Measurements from ENCODE around the gene TBL1XR1. TPM values are rescaled to one million over a fixed set of nuclear protein-coding genes. Genes with fewer than 3 reads are reported as not detected.

TBL1XR1 gene
- total RNA-seq, 1 donor from 2014 or later = 90.8 TPM

DNA sequence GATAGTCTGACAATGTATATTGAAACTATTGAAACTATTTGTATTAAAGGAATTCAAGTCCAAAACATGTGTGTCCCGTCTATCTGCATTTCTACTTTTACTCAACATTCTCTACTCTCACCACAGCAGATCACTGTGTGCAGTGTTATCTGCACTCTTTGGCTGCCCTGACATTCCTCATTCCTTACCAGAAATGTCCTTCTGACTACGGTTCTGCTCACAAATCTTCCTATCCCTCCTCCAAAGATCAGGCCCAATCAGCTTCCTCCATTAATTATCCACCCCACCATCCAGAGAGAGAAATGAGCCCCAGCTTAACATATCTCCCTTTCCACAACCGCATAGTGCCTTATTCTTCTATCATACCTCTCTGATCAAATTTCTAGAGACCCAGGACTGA is 94.7 kb downstream of the TBL1XR1 start:
- DNase-seq = no peak
- intact Hi-C loops (cut with DNase I) = no loop called here
- ATAC-seq (ENCODE audit: poor library complexity) = peak; percentile 46

DNA sequence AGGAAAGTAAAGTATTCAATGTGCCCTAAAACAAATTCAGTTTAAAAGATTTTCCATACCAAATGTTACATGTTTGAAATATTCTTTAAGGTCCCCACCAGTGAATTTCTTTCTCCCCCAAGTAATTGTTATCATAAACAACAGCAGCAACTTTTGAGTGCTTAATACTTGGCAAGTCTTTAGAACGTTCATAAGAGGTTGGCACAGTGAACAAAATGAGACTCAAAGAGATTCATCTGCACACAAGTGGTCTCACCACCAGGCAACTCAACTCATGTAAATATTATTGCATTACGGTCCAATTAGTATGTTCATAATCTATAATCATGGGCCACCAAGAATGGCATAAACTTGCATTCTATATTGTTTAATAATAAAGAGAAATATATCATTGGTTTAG is 98.7 kb downstream of the TBL1XR1 start:
- no peak for DNase-seq
- intact Hi-C loops (cut with DNase I) = no loop called here
- peak; percentile 51 for ATAC-seq (ENCODE audit: poor library complexity)

DNA sequence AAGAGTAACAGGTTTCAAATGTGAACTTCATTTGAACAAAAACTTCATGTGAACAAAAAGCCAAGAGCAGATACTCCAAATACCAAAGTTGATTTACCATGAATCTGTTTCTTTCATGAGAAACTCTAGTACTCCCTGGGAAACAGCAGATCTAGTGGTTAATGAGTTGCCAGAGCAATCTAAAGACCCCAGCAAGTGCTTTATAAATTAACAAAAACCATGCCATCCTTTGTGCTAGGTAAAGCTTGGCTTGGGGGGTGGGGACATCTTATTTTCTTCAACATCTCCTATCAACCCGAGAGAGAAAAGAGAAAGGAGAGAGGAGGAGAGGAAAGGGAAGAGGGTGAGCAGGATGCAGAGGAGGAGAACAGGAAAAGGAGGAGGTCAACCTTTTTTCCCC is 100.7 kb downstream of the TBL1XR1 start:
- intact Hi-C loops (cut with DNase I) = no loop called here
- ATAC-seq (ENCODE audit: poor library complexity) (no peak), DNase-seq (no peak)

GRCh38 chr3:177093966-177094365 is 103.3 kb downstream of the TBL1XR1 start:
- intact Hi-C loops (cut with DNase I) = no loop called here
- no peak for DNase-seq
- no peak for ATAC-seq (ENCODE audit: poor library complexity)

GRCh38 chr3:177089901-177090300 is 107.4 kb downstream of the TBL1XR1 start:
- no peak for ATAC-seq (ENCODE audit: poor library complexity)
- no peak for DNase-seq
- intact Hi-C loops (cut with DNase I) = no loop called here

GRCh38 chr3:177089110-177089509 is 108.2 kb downstream of the TBL1XR1 start:
- ATAC-seq (ENCODE audit: poor library complexity) (no peak), DNase-seq (no peak)
- intact Hi-C loops (cut with DNase I) = no loop called here

DNA sequence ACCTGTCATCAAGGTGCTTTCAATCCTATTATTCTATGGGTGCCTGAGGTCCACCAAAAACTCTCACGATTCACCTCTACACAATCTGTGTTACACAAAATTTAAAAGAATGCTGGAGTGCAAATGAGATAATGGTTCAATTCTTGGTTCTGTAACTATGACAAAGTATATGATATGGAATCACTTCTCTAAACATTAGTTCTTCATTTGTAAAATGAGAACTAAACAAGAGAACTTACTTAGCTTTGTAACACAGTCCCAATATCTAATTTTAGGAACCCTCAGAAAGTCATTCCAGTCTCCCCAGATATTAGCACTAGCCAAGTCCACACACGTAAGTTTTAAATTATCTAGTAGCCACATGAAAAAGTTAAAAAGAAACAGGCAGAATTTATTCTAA is 111.5 kb downstream of the TBL1XR1 start:
- DNase-seq = no peak
- ATAC-seq (ENCODE audit: poor library complexity) = no peak
- intact Hi-C loops (cut with DNase I) = no loop called here

DNA sequence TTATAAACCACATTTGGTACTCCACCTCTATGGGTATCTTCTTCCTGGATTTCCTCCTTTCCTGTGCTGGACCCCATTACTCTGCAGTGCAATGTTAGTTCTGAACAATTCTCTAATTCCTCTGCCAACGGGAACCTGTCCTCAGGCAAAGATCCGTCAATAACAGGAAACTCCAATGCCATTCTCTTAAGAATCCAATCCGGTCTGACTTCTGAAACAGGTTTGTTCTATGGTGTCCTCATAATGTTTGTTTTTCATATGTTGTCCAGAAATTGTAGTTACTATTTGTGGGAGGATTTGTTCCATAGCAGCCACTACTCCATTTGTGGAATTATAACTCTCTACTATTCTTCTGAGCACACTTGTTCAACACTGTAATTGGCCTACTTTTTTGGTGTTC is 112.7 kb downstream of the TBL1XR1 start:
- DNase-seq (no peak), ATAC-seq (ENCODE audit: poor library complexity) (no peak)
- intact Hi-C loops (cut with DNase I) = no loop called here

GRCh38 chr3:177080122-177080521 is 117.2 kb downstream of the TBL1XR1 start:
- intact Hi-C loops (cut with DNase I) = no loop called here
- ATAC-seq (ENCODE audit: poor library complexity) = no peak

DNA sequence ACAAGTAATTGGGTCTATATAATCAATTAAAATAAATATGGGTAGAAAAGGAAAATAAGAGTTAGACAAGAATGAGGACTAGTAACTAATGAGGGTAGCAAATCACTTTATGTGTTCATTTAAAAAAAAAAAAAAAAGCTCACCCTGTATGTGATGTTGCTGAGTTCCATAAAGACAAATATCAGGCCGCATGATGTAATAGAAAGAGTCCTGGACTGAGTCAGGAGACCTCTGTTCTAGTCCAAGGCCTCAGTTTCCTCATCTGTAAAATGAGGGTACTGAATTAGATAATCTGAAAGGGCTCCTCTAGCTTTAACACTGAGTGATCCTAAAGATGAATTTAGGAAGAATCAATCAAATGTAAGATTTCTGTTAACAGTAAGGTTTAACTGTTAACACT is 117.6 kb downstream of the TBL1XR1 start:
- no peak for ATAC-seq (ENCODE audit: poor library complexity)
- intact Hi-C loops (cut with DNase I) = no loop called here
- no peak for DNase-seq

More at GRCh38 chr3:177080122-177080521, 117.2 kb downstream of the TBL1XR1 start:
- DNase-seq = no peak

GRCh38 chr3:177071496-177072156 is 125.7 kb downstream of the TBL1XR1 start:
- no peak for DNase-seq
- intact Hi-C loops (cut with DNase I) = no loop called here
- ATAC-seq (ENCODE audit: poor library complexity) = no peak

DNA sequence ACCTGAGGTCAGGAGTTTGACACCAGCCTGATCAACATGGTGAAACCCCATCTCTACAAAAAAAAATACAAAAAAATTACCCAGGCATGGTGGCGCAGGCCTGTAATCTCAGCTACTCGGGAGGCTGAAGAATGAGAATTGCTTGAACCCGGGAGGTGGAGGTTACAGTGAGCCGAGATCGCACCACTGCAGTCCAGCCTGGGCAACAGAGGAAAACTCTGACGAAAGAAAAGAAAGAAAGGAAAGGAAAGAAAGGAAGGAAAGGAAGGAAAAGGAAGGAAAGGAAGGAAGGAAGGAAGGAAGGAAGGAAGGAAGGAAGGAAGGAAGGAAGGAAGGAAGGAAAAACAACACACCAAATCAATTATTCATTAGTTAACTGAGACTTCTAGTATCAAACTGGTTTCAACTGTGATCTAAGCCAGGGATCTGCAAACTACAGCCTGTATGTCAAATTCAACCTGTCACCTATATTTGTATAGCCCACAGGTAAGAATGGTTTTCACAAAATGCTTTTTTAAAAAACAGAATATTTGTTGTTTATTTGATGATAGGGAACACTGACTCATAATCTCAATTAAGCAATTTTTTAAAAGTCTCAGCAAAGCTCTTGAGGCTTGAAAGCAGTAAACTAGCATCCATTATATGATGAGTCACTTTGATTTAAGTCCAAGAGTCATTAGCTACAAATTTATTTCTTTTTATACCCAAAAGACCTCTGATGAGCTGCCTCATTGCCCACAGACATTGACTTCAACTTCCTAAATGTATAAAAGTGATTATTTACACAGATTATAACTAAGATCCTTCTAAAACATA is 127.6 kb downstream of the TBL1XR1 start:
- ATAC-seq (ENCODE audit: poor library complexity) (no peak), DNase-seq (no peak)
- intact Hi-C loops (cut with DNase I) = no loop called here

DNA sequence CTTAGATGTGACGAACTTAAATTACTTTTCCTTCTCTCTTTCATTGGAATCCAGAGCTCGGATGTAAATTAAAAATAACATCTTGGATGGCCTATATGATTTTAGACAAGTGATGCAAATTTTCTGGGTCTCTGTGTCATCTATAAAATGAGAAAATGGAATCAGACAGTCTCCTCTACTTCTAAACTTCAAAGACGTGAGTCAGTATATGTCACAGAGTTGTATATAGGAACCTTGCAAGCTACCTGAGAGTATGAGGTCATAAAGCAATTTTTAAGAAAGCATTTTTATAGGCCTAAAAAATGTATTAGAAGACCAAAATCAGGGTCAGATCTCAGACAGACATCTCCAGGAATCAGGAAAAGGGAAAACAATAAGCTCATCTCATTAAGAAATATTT is 128.3 kb downstream of the TBL1XR1 start:
- no peak for ATAC-seq (ENCODE audit: poor library complexity)
- no peak for DNase-seq
- intact Hi-C loops (cut with DNase I) = no loop called here

DNA sequence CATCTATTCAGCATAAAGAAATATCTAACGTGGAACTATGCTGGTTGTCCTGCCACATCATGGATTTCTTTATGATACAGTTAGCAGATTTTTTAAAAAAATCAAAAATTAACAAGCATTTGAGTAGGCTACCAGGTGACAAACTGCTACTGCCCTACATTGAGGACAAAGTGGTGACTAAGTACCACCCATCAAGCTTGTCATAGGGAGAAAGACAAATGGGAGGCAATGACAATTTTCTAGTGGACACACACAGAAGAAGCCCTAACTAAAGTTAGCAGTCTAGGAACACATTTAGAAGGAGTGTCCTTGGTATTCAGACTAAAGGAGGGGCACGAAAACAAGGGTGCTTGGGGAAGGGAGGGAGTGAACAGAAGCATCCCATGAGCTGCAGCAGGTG is 131.2 kb downstream of the TBL1XR1 start:
- no peak for ATAC-seq (ENCODE audit: poor library complexity)
- intact Hi-C loops (cut with DNase I) = no loop called here
- no peak for DNase-seq

DNA sequence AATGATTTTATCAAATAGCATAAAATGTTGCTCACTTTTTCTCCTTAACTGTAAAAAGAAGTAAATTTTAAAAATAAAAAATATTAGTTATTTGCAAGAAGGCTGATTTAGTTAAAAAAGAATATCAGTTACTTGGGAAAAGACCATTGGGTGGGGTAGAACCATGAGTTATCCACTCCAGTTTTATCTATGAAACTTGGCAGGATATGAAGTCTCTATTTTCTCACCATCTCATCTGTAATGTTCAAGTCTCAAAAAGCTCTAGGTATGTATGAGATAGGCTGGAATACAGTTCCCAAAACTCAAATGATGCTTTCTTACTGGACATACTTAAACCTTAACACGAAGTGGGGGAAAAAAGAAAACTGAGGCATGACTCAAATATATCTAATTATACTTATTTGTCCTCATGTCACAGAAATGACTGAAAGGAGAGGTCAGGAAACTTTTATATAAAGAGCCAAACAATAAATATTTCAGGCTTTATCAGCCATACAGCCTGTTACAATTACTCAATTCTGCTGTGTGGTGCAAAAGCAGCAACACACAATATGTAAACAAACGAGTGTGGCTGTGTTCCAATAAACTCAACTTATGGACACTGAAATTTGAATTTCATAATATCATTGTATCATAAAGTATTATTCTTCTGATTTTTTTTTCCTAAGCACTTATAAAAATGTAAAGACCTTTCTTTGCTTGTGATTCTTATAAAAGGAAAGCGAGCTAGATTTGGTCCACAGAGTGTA is 131.8 kb downstream of the TBL1XR1 start:
- no peak for DNase-seq
- intact Hi-C loops (cut with DNase I) = no loop called here
- ATAC-seq (ENCODE audit: poor library complexity) = no peak

- DNase-seq (no peak), ATAC-seq (ENCODE audit: poor library complexity) (no peak)
- intact Hi-C loops (cut with DNase I) = no loop called here
Measured at GRCh38 chr3:177062052-177062732, 135.1 kb downstream of the TBL1XR1 start.

DNA sequence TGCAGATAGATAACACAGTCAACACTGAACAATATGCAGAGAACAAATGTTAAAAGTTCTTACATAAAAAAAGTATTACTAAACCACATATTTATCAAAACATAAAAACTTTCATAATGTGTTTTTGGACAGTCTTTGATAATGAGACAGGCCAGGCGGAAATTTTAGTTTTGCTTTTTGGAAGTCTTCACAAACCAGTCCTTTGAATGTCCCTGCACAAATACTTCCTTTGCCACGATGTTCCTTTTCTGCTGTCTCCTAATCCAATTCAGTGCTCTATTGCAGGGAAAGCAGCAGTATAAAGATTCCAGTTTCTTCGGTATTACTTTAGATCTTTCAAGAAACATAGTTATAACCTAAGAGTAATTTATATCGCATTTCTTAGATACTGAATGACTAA is 135.9 kb downstream of the TBL1XR1 start:
- intact Hi-C loops (cut with DNase I) = no loop called here
- DNase-seq (no peak), ATAC-seq (ENCODE audit: poor library complexity) (peak; percentile 36)

GRCh38 chr3:177060492-177060891 is 136.8 kb downstream of the TBL1XR1 start:
- intact Hi-C loops (cut with DNase I) = no loop called here
- DNase-seq = no peak
- no peak for ATAC-seq (ENCODE audit: poor library complexity)

DNA sequence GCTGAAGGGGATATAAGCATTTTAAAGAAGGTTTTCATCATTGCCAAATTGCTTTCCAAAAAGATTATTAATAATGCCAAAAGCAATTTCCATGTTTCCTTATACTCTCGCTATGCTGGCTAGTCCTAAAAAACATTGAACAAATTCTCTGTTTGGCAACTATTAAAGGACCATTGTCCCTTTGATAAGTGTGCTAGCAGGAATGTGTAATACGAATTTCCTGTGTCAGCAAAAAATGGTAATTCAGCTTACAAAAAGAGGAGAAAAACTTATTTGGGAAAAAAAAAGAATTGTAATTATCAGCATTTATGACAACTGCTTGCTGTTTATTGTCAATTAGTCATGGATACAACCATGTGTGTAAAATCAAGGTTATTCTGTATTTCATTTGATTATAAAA is 138.6 kb downstream of the TBL1XR1 start:
- ATAC-seq (ENCODE audit: poor library complexity) (no peak), DNase-seq (no peak)
- intact Hi-C loops (cut with DNase I) = loop anchor here (5.0 kb wide), 1 partner anchor 134 kb away; no protein-coding TSS in a partner anchor
